ENCODE results near the gene WFIKKN1.

- TF ChIP-seq CTCF (IDR thresholded peaks at IDR 0.05; ENCODE audit: poor library complexity): no peak
- no peak for TF ChIP-seq EZH2 (IDR thresholded peaks at IDR 0.05; ENCODE audit: borderline replicate concordance)
Measured at GRCh38 chr16:626787-627453, 3.9 kb upstream of the WFIKKN1 start.
